H1 (cell line): ENCODE results near the gene ST6GALNAC3.

ENCODE experiments used
- ATF3 ChIP-seq: IDR thresholded peaks from 2 replicates; pipeline ENCODE4 v1.6.1; 2011; ENCODE audit warnings: low read depth, mild to moderate bottlenecking, low read length; ENCODE audit not compliant: insufficient read depth
- EP300 ChIP-seq, 2 experiments: IDR thresholded peaks; 1 replicate in 1 of 2; 2 replicates in 1 of 2; pipeline ENCODE4 v1.6.1; 2011 to 2012; ENCODE audit warnings: low read depth in 2 of 2, low read length in 2 of 2, mild to moderate bottlenecking in 2 of 2, borderline replicate concordance in 1 of 2, inconsistent platforms in 1 of 2, moderate library complexity in 1 of 2
- EZH2 ChIP-seq: fragments of 200-600 bp; sonication (generic); IDR thresholded peaks from 2 replicates; pipeline ENCODE4 v1.7.1; 2012; ENCODE audit warnings: low read depth, mild to moderate bottlenecking, moderate library complexity, low read length, inconsistent platforms; ENCODE audit not compliant: severe bottlenecking
- JUN ChIP-seq: IDR thresholded peaks from 2 replicates; pipeline ENCODE4 v1.6.1; 2011; ENCODE audit warnings: low read depth, mild to moderate bottlenecking, improper control_type of control experiment, low read length
- NANOG ChIP-seq: IDR thresholded peaks from 2 replicates; pipeline ENCODE4 v1.6.1; 2011; ENCODE audit warnings: low read length, low read depth, mild to moderate bottlenecking, inconsistent platforms; ENCODE audit not compliant: insufficient read depth, poor library complexity, severe bottlenecking
- NRF1 ChIP-seq: IDR thresholded peaks from 2 replicates; pipeline ENCODE4 v1.6.1; 2011; ENCODE audit warnings: mild to moderate bottlenecking, low read depth, low read length, improper control_type of control experiment
- POLR2A ChIP-seq, 2 experiments: IDR thresholded peaks; 1 replicate in 1 of 2; 2 replicates in 1 of 2; pipeline ENCODE4 v1.6.1; 2011; ENCODE audit warnings: low read depth in 2 of 2, low read length in 2 of 2, mild to moderate bottlenecking in 2 of 2; ENCODE audit errors: control extremely low read depth in 1 of 2
- POLR2AphosphoS5 ChIP-seq: IDR thresholded peaks from 2 replicates; pipeline ENCODE4 v1.6.1; 2011; ENCODE audit warnings: low read depth, low read length
- SUZ12 ChIP-seq: fragments of 200-600 bp; sonication (generic); IDR thresholded peaks from 2 replicates; pipeline ENCODE4 v1.6.1; 2012; ENCODE audit warnings: mild to moderate bottlenecking, inconsistent platforms, low read length, moderate library complexity, mixed read lengths
- TAF1 ChIP-seq: IDR thresholded peaks from 2 replicates; pipeline ENCODE4 v1.6.1; 2011; ENCODE audit warnings: mild to moderate bottlenecking, low read depth, low read length
- YY1 ChIP-seq: IDR thresholded peaks from 2 replicates; pipeline ENCODE4 v1.6.1; 2011; ENCODE audit warnings: low read depth, mild to moderate bottlenecking, low read length
- ZNF274 ChIP-seq: IDR thresholded peaks from 2 replicates; pipeline ENCODE4 v1.7.0; 2012; ENCODE audit warnings: low read length, borderline replicate concordance; ENCODE audit errors: extremely low read depth
- TF ChIP-seq, protein P1 (sequence below): IDR thresholded peaks from 2 replicates; pipeline ENCODE4 v1.6.1; 2011; ENCODE audit warnings: low read length, improper control_type of control experiment
- TF ChIP-seq, protein P2 (sequence below), 3 experiments: IDR thresholded peaks; 1 replicate in 2 of 3; 2 replicates in 1 of 3; pipeline versions ENCODE4 v1.5.1 to v1.6.1; 2011; ENCODE audit warnings: low read length in 3 of 3, mild to moderate bottlenecking in 3 of 3, inconsistent platforms in 2 of 3, low read depth in 1 of 3, moderate library complexity in 1 of 3; ENCODE audit not compliant: insufficient read depth in 1 of 3; ENCODE audit errors: control extremely low read depth in 1 of 3

DNA sequence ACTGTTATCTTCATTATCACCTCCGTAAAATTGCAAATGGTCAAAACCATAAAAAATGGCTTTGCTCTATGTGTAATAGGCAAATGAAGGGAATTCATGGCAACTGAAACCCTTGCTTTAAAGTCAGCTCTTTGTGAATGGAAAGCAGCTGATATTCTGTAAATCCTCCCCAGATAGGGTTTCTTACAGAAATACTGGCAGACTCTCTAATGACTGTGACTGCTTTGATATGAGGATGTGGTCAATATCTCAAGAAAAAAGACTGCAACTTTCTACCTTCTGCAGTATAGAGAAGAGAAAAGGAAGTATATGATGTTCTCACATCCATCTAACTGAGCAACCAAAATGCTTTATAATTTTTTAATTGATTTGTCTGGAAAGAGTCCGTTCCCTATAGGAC is 193.1 kb downstream of the ST6GALNAC3 start:
- TF ChIP-seq, protein P1, sequence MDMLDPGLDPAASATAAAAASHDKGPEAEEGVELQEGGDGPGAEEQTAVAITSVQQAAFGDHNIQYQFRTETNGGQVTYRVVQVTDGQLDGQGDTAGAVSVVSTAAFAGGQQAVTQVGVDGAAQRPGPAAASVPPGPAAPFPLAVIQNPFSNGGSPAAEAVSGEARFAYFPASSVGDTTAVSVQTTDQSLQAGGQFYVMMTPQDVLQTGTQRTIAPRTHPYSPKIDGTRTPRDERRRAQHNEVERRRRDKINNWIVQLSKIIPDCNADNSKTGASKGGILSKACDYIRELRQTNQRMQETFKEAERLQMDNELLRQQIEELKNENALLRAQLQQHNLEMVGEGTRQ = no peak
- TF ChIP-seq NANOG = no peak
- TF ChIP-seq POLR2A (IDR thresholded peaks at IDR 0.05; ENCODE audit: control extremely low read depth in 1 of 2, low read depth in 2 of 2, low read length in 2 of 2) = no peak
- no peak for TF ChIP-seq ZNF274
- TF ChIP-seq EP300 (IDR thresholded peaks at IDR 0.05; ENCODE audit: borderline replicate concordance in 1 of 2, low read depth in 2 of 2, low read length in 2 of 2) = no peak
- TF ChIP-seq TAF1 = no peak
- TF ChIP-seq ATF3 = no peak
- TF ChIP-seq YY1 = no peak
- no peak for TF ChIP-seq EZH2
- no peak for TF ChIP-seq NRF1
- TF ChIP-seq JUN = no peak
- no peak for TF ChIP-seq SUZ12
- no peak for TF ChIP-seq POLR2AphosphoS5
- TF ChIP-seq, protein P2, sequence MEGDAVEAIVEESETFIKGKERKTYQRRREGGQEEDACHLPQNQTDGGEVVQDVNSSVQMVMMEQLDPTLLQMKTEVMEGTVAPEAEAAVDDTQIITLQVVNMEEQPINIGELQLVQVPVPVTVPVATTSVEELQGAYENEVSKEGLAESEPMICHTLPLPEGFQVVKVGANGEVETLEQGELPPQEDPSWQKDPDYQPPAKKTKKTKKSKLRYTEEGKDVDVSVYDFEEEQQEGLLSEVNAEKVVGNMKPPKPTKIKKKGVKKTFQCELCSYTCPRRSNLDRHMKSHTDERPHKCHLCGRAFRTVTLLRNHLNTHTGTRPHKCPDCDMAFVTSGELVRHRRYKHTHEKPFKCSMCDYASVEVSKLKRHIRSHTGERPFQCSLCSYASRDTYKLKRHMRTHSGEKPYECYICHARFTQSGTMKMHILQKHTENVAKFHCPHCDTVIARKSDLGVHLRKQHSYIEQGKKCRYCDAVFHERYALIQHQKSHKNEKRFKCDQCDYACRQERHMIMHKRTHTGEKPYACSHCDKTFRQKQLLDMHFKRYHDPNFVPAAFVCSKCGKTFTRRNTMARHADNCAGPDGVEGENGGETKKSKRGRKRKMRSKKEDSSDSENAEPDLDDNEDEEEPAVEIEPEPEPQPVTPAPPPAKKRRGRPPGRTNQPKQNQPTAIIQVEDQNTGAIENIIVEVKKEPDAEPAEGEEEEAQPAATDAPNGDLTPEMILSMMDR (IDR thresholded peaks at IDR 0.05; ENCODE audit: control extremely low read depth in 1 of 3, insufficient read depth in 1 of 3, low read depth in 1 of 3, low read length in 3 of 3) = no peak
